K562 (cell line): ENCODE results near the gene HPSE2. TPM values are rescaled to one million over a fixed set of nuclear protein-coding genes. Genes with fewer than 3 reads are reported as not detected.

Source experiments
- BRF1 ChIP-seq: IDR thresholded peaks from 3 replicates; pipeline ENCODE4 v1.6.1; 2011; ENCODE audit warnings: borderline replicate concordance, mild to moderate bottlenecking; ENCODE audit not compliant: insufficient read length; ENCODE audit errors: extremely low read depth
- C11orf30 ChIP-seq: fragments of 450-650 bp; IDR thresholded peaks from 2 replicates; pipeline ENCODE4 v1.6.1; 2016; ENCODE audit warnings: low read depth, mild to moderate bottlenecking
- CLOCK ChIP-seq: fragments of 250-450 bp; sonication (Bioruptor Pico); IDR thresholded peaks from 2 replicates; pipeline ENCODE4 v1.4.0; 2020; ENCODE audit warnings: mild to moderate bottlenecking, moderate library complexity, borderline replicate concordance
- EZH2 ChIP-seq: IDR thresholded peaks from 2 replicates; pipeline ENCODE4 v1.6.1; 2012; ENCODE audit warnings: low read depth, mild to moderate bottlenecking, inconsistent platforms, low read length, borderline replicate concordance
- IRF9 ChIP-seq: fragments of 450-650 bp; IDR thresholded peaks from 2 replicates; pipeline ENCODE4 v1.6.1; 2016; ENCODE audit warnings: missing biosample characterization, missing genetic modification characterization
- MCM7 ChIP-seq, 2 experiments: fragments of 450-650 bp; IDR thresholded peaks; 2 replicates each; pipeline ENCODE4 v1.6.1; 2016 to 2018
- MLX ChIP-seq, 2 experiments: fragments of 450-650 bp in 1 of 2; sonication (generic) in 1 of 2; formaldehyde crosslinking; conservative IDR thresholded peaks; 2 replicates each; pipeline versions ENCODE4 v1.4.0 to v1.8.1; 2020 to 2022; ENCODE audit warnings: mild to moderate bottlenecking in 1 of 2, missing genetic modification reagents in 1 of 2
- RERE ChIP-seq: sonication (generic); formaldehyde crosslinking; IDR thresholded peaks from 2 replicates; pipeline ENCODE4 v1.8.0; 2023; ENCODE audit warnings: missing genetic modification reagents, mild to moderate bottlenecking, borderline replicate concordance
- SNRNP70 ChIP-seq: fragments of 200-400 bp; formaldehyde crosslinking; optimal IDR thresholded peaks from 2 replicates; pipeline ENCODE3; 2017; ENCODE audit warnings: low read depth, low read length
- THRB ChIP-seq: fragments of 450-650 bp; formaldehyde crosslinking; conservative IDR thresholded peaks from 2 replicates; pipeline ENCODE4 v1.4.0; 2022; ENCODE audit warnings: mild to moderate bottlenecking, missing genetic modification characterization
- ZFPM2 ChIP-seq: fragments of 250-450 bp; sonication (Bioruptor Pico); IDR thresholded peaks from 2 replicates; pipeline ENCODE4 v1.5.1; 2022; ENCODE audit warnings: mild to moderate bottlenecking
- ZNF175 ChIP-seq: fragments of 200-800 bp; sonication (Bioruptor generic); IDR thresholded peaks from 2 replicates; pipeline ENCODE4 v1.6.1; 2016; ENCODE audit warnings: low read depth, mild to moderate bottlenecking, missing genetic modification characterization, missing compliant biosample characterization
- ZNF347 ChIP-seq: fragments of 450-650 bp; formaldehyde crosslinking; IDR thresholded peaks from 2 replicates; pipeline ENCODE4 v1.4.0; 2020; ENCODE audit warnings: low read depth, mild to moderate bottlenecking, moderate library complexity
- ZNF511 ChIP-seq: sonication (generic); formaldehyde crosslinking; IDR thresholded peaks from 2 replicates; pipeline ENCODE4 v1.8.0; 2022; ENCODE audit warnings: mild to moderate bottlenecking, missing genetic modification reagents
- ZNF77 ChIP-seq: fragments of 250-450 bp; sonication (Bioruptor Pico); IDR thresholded peaks from 2 replicates; pipeline ENCODE4 v1.5.0; 2020
- polyA plus RNA-seq, 8 experiments: library from polyadenylated mRNA; depleted of rRNA in 4 of 8; stranded (reverse) in 5 of 8; unstranded in 3 of 8; fragments of >200 nt; fragmentation: Nextera tagmentation in 2 of 8; fragmentation: Illumina TruSeq in 1 of 8; extraction: Ambion mirVana in 2 of 8; extraction: Trizol in 1 of 8; gene quantifications; 2 replicates each; pipeline versions ENCODE4 v1.2.1 to v1.2.3, GENCODE V29; 2011 to 2014; ENCODE audit warnings: inconsistent platforms in 1 of 8, missing spikeins in 1 of 8
- total RNA-seq, 7 experiments: library from RNA; depleted of rRNA in 6 of 7; stranded (reverse); fragments of >200 nt in 6 of 7; fragmentation: Illumina TruSeq in 2 of 7; extraction: Trizol in 2 of 7; gene quantifications; 2 replicates each; pipeline versions ENCODE4 v1.2.1 to v1.2.3, GENCODE V29; 2011 to 2021; ENCODE audit warnings: low replicate concordance in 1 of 7

HPSE2 gene
- total and polyA plus RNA-seq, 9 of the 15 experiments (the other 6 are each of a cell fraction or from before 2014, with no cell fraction given), result 0.03 to 0.10 (median 0.04) TPM; not detected in 2

- TF ChIP-seq THRB (CRISPR knock-in tag) (no peak), ZNF175 (CRISPR knock-in tag) (no peak; the same call in 1 of the 2 replicates), MLX (CRISPR knock-in tag; conservative IDR thresholded peaks at IDR 0.05) (no peak), ZNF511 (CRISPR knock-in tag) (no peak), BRF1 (no peak), ZNF77 (CRISPR knock-in tag) (no peak), RERE (CRISPR knock-in tag) (no peak), CLOCK (CRISPR knock-in tag) (no peak), ZNF347 (CRISPR knock-in tag) (no peak), MCM7 (IDR thresholded peaks at IDR 0.05) (no peak), ZFPM2 (CRISPR knock-in tag) (no peak), SNRNP70 (no peak), IRF9 (peak; percentile 54; the same call in 1 of the 2 replicates), C11orf30 (peak; percentile 82), EZH2 (no peak)
These were observed 774.7 kb downstream of the HPSE2 start (continued) for GRCh38 chr10:98460837-98461499.
